Kidney (tissue), 14 donors: Measurements from ENCODE around the gene NCOA1. TPM values are rescaled to one million over a fixed set of nuclear protein-coding genes. Genes with fewer than 3 reads are reported as not detected.

Experiments
- DNase-seq, 5 donors: peaks; one replicate each; pipeline ENCODE4 v3.0.0-alpha.2; 2013 to 2020
- FAIRE-seq: peaks from 2 replicates; lab custom pipeline; 2012; peaks lifted over from hg19 to GRCh38; lab: Jason Lieb, UNC
- H3K27ac ChIP-seq, 2 donors: one replicate each; pipeline ENCODE4 v1.7.0; 2013; ENCODE audit warnings: low read depth in 2 of 2, low read length in 2 of 2, inconsistent platforms in 1 of 2
- H3K27me3 ChIP-seq: one replicate; pipeline ENCODE4 v1.7.1; 2013; ENCODE audit warnings: low read length, inconsistent platforms; ENCODE audit not compliant: control insufficient read depth, insufficient read depth
- H3K36me3 ChIP-seq, 3 donors: one replicate each; pipeline versions ENCODE4 v1.7.0 to v1.7.1; 2013; ENCODE audit warnings: low read length in 3 of 3, control low read depth in 1 of 3, inconsistent platforms in 1 of 3; ENCODE audit not compliant: insufficient read depth in 3 of 3, control insufficient read depth in 2 of 3
- H3K4me1 ChIP-seq, 3 donors: one replicate each; pipeline versions ENCODE4 v1.7.0 to v1.7.1; 2013; ENCODE audit warnings: low read length in 3 of 3, inconsistent platforms in 1 of 3, low read depth in 1 of 3; ENCODE audit not compliant: control insufficient read depth in 2 of 3, insufficient read depth in 2 of 3
- H3K4me3 ChIP-seq, 3 donors: one replicate each; pipeline versions ENCODE4 v1.7.0 to v1.8.1; 2013; ENCODE audit warnings: low read length in 3 of 3, control low read depth in 1 of 3, inconsistent platforms in 1 of 3
- H3K9ac ChIP-seq, 3 donors: one replicate each; pipeline versions ENCODE4 v1.7.0 to v1.7.1; 2013; ENCODE audit warnings: low read length in 3 of 3, control low read depth in 1 of 3, inconsistent platforms in 1 of 3
- H3K9me3 ChIP-seq, 3 donors: one replicate each; pipeline versions ENCODE4 v1.7.0 to v1.7.1; 2013; ENCODE audit warnings: low read length in 3 of 3, control low read depth in 1 of 3, inconsistent platforms in 1 of 3; ENCODE audit not compliant: control insufficient read depth in 2 of 3, insufficient read depth in 1 of 3
- CTCF ChIP-seq: IDR thresholded peaks from 3 replicates; pipeline ENCODE4 v1.5.1; 2012; ENCODE audit warnings: mild to moderate bottlenecking, moderate library complexity, borderline replicate concordance; ENCODE audit not compliant: insufficient read depth; ENCODE audit errors: extremely low read depth
- intact Hi-C: fragments of 100-400 bp; cut with DNase I; formaldehyde crosslinking; loops from one replicate; pipeline ENCODE4 v1.11.1; 2022
- polyA plus RNA-seq: library from polyadenylated mRNA; stranded (reverse); fragments of 350-450 nt; fragmentation: Illumina TruSeq; extraction: RNeasy Lipid Tissue Mini Kit (QIAGEN cat#74804); gene quantifications from one replicate; pipeline ENCODE4 v1.2.3, GENCODE V29; 2014; ENCODE audit warnings: low read depth, low replicate concordance; ENCODE audit not compliant: insufficient read depth
- total RNA-seq: library from RNA; stranded (reverse); fragmentation: NEBNext Ultra II Directional; extraction: Animal tissue kit (Norgen Biotek cat#: 25700); gene quantifications from one replicate; pipeline ENCODE4 v1.2.1, GENCODE V29; 2021
- donor health status: control.
- donor health status: control.
- donor health status: control.
- donor health status: control.
- donor health status: control.
- donor health status: DM: yes; HTN: yes; CAD: no.
- donor health status: Normal renal cell carcinoma (clear cell type).

Gene NCOA1
- total and polyA plus RNA-seq, 2 donors from 2014 or later, result 11.6 to 41.5 TPM

GRCh38 chr2:24542269-24542872 lies 51.3 kb downstream of the NCOA1 start:
- peaks cover 0 to 5% (median 0%) of the 10 kb centered on the region in 3 donors for H3K4me1 ChIP-seq
- no peak for FAIRE-seq
- DNase-seq, result no peak
- H3K9ac ChIP-seq, result no peak overlapping the region
- intact Hi-C loops, result no loop called here
- H3K27ac ChIP-seq, result no peak overlapping the region
- no peak overlapping the region for H3K4me3 ChIP-seq
- no peak for TF ChIP-seq CTCF
- H3K27me3 ChIP-seq, result no peaks in the 10 kb centered on the region
- peaks cover 0 to 6% (median 0%) of the 10 kb centered on the region in 3 donors for H3K9me3 ChIP-seq
- H3K36me3 ChIP-seq, result no peaks in the 10 kb centered on the region

GRCh38 chr2:24543252-24543651 lies 52.2 kb downstream of the NCOA1 start:
- Histone ChIP-seq H3K4me1 (peaks cover 0 to 5% (median 0%) of the 10 kb centered on the region in 3 donors), H3K4me3 (no peak overlapping the region), H3K9ac (no peak overlapping the region), H3K9me3 (peaks cover 0 to 6% (median 0%) of the 10 kb centered on the region in 3 donors), H3K27me3 (no peaks in the 10 kb centered on the region), H3K27ac (no peak overlapping the region), H3K36me3 (no peaks in the 10 kb centered on the region)
- no peak for FAIRE-seq
- no peak for DNase-seq
- intact Hi-C loops, result no loop called here
- no peak for TF ChIP-seq CTCF

- no peak for TF ChIP-seq CTCF
- no peak for FAIRE-seq
- Histone ChIP-seq H3K9ac (no peak overlapping the region), H3K36me3 (no peaks in the 10 kb centered on the region), H3K4me3 (no peak overlapping the region), H3K27me3 (no peaks in the 10 kb centered on the region), H3K4me1 (peaks cover 0 to 3% (median 0%) of the 10 kb centered on the region in 3 donors), H3K9me3 (peaks cover 0 to 6% (median 0%) of the 10 kb centered on the region in 3 donors), H3K27ac (no peak overlapping the region)
- no peak for DNase-seq
- intact Hi-C loops, result no loop called here
Measured at GRCh38 chr2:24544456-24545115, 53.5 kb downstream of the NCOA1 start.
